HepG2 (cell line): Measurements from ENCODE around the gene AP4E1. TPM values are rescaled to one million over a fixed set of nuclear protein-coding genes. Genes with fewer than 3 reads are reported as not detected.
A peak's percentile ranks its signal among the peaks of the same experiment; 100 is the strongest.

Experiments used
- AGO2 ChIP-seq: fragments of 200-400 bp; formaldehyde crosslinking; optimal IDR thresholded peaks from 2 replicates; pipeline ENCODE3; 2017; ENCODE audit warnings: mild to moderate bottlenecking, low read depth, low read length, moderate library complexity
- KLF13 ChIP-seq: sonication (generic); formaldehyde crosslinking; IDR thresholded peaks from 2 replicates; pipeline ENCODE4 v1.4.0; 2020; ENCODE audit warnings: mild to moderate bottlenecking, missing genetic modification reagents
- MLX ChIP-seq: IDR thresholded peaks from 2 replicates; pipeline ENCODE4 v1.6.1; 2016
- NFKB2 ChIP-seq: sonication (generic); formaldehyde crosslinking; IDR thresholded peaks from 2 replicates; pipeline ENCODE4 v1.4.0; 2020; ENCODE audit warnings: missing genetic modification reagents, borderline replicate concordance
- NR1H2 ChIP-seq: sonication (generic); formaldehyde crosslinking; IDR thresholded peaks from 2 replicates; pipeline ENCODE4 v1.8.1; 2022; ENCODE audit warnings: low read depth, missing genetic modification reagents, borderline replicate concordance
- PCBP1 ChIP-seq: fragments of 200-400 bp; formaldehyde crosslinking; IDR thresholded peaks from 2 replicates; pipeline ENCODE4 v1.6.1; 2017; ENCODE audit warnings: mild to moderate bottlenecking, low read depth, low read length, borderline replicate concordance
- RXRB ChIP-seq: IDR thresholded peaks from 2 replicates; pipeline ENCODE4 v1.6.1; 2016; ENCODE audit warnings: borderline replicate concordance, missing genetic modification reagents, missing compliant biosample characterization
- SIN3A ChIP-seq: IDR thresholded peaks from 2 replicates; pipeline ENCODE4 v1.6.1; 2011; ENCODE audit warnings: low read depth, mild to moderate bottlenecking, control low read depth, low read length, borderline replicate concordance
- SNAI1 ChIP-seq: sonication (generic); formaldehyde crosslinking; IDR thresholded peaks from 2 replicates; pipeline ENCODE4 v1.5.0; 2020; ENCODE audit warnings: mild to moderate bottlenecking, missing genetic modification reagents, borderline replicate concordance
- YY1 ChIP-seq: IDR thresholded peaks from 2 replicates; pipeline ENCODE4 v1.6.1; 2011; ENCODE audit warnings: low read length, low read depth, moderate library complexity, mild to moderate bottlenecking; ENCODE audit not compliant: insufficient read depth, insufficient replicate concordance
- ZBTB21 ChIP-seq: sonication (generic); formaldehyde crosslinking; IDR thresholded peaks from 2 replicates; pipeline ENCODE4 v1.4.0; 2020; ENCODE audit warnings: missing genetic modification reagents
- ZNF124 ChIP-seq: sonication (generic); formaldehyde crosslinking; IDR thresholded peaks from 2 replicates; pipeline ENCODE4 v1.4.0; 2020; ENCODE audit warnings: missing genetic modification reagents
- ZNF605 ChIP-seq: sonication (generic); formaldehyde crosslinking; IDR thresholded peaks from 2 replicates; pipeline ENCODE4 v1.8.0; 2022; ENCODE audit warnings: mild to moderate bottlenecking, missing genetic modification reagents
- ZSCAN30 ChIP-seq: sonication (generic); formaldehyde crosslinking; IDR thresholded peaks from 2 replicates; pipeline ENCODE4 v1.5.0; 2020; ENCODE audit warnings: mild to moderate bottlenecking, missing genetic modification reagents
- polyA plus RNA-seq, 8 experiments: library from polyadenylated mRNA; depleted of rRNA in 3 of 8; stranded (reverse) in 7 of 8; unstranded in 1 of 8; fragments of >200 nt; fragmentation: Illumina TruSeq in 4 of 8; extraction: Trizol in 4 of 8; gene quantifications; 2 replicates each; pipeline versions ENCODE4 v1.2.1 to v1.2.3, GENCODE V29; 2011 to 2016; ENCODE audit warnings: low read depth in 4 of 8, missing spikeins in 1 of 8, mixed read lengths in 1 of 8; ENCODE audit not compliant: insufficient read depth in 1 of 8
- total RNA-seq, 5 experiments: library from RNA; depleted of rRNA; stranded (reverse); fragments of >200 nt; fragmentation: Illumina TruSeq; extraction: Trizol; gene quantifications; 2 replicates each; pipeline ENCODE4 v1.2.3, GENCODE V29; 2016; ENCODE audit warnings: low read depth in 1 of 5
- TF ChIP-seq, protein P1 (sequence below): sonication (generic); formaldehyde crosslinking; IDR thresholded peaks from 2 replicates; pipeline ENCODE4 v1.5.1; 2020; ENCODE audit warnings: mild to moderate bottlenecking, missing genetic modification reagents, moderate library complexity
- TF ChIP-seq, protein P2 (sequence below): sonication (generic); formaldehyde crosslinking; IDR thresholded peaks from 2 replicates; pipeline ENCODE4 v1.8.0; 2022; ENCODE audit warnings: missing genetic modification reagents, mild to moderate bottlenecking, inconsistent platforms, borderline replicate concordance
- TF ChIP-seq, protein P3 (sequence below): sonication (generic); formaldehyde crosslinking; IDR thresholded peaks from 2 replicates; pipeline ENCODE4 v1.4.0; 2020; ENCODE audit warnings: missing genetic modification reagents

AP4E1 gene
- total and polyA plus RNA-seq, 2 of the 13 experiments (the other 11 are each of a cell fraction or from before 2014, with no cell fraction given) = 2.2 to 7.8 TPM

- TF ChIP-seq PCBP1 = no peak
- TF ChIP-seq, protein P1, sequence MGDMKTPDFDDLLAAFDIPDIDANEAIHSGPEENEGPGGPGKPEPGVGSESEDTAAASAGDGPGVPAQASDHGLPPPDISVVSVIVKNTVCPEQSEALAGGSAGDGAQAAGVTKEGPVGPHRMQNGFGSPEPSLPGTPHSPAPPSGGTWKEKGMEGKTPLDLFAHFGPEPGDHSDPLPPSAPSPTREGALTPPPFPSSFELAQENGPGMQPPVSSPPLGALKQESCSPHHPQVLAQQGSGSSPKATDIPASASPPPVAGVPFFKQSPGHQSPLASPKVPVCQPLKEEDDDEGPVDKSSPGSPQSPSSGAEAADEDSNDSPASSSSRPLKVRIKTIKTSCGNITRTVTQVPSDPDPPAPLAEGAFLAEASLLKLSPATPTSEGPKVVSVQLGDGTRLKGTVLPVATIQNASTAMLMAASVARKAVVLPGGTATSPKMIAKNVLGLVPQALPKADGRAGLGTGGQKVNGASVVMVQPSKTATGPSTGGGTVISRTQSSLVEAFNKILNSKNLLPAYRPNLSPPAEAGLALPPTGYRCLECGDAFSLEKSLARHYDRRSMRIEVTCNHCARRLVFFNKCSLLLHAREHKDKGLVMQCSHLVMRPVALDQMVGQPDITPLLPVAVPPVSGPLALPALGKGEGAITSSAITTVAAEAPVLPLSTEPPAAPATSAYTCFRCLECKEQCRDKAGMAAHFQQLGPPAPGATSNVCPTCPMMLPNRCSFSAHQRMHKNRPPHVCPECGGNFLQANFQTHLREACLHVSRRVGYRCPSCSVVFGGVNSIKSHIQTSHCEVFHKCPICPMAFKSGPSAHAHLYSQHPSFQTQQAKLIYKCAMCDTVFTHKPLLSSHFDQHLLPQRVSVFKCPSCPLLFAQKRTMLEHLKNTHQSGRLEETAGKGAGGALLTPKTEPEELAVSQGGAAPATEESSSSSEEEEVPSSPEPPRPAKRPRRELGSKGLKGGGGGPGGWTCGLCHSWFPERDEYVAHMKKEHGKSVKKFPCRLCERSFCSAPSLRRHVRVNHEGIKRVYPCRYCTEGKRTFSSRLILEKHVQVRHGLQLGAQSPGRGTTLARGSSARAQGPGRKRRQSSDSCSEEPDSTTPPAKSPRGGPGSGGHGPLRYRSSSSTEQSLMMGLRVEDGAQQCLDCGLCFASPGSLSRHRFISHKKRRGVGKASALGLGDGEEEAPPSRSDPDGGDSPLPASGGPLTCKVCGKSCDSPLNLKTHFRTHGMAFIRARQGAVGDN (CRISPR knock-in tag) = no peak
- no peak for TF ChIP-seq AGO2
- TF ChIP-seq ZBTB21 (CRISPR knock-in tag) = no peak
- TF ChIP-seq SIN3A = no peak
- TF ChIP-seq NR1H2 (CRISPR knock-in tag) = no peak
- no peak for TF ChIP-seq KLF13 (CRISPR knock-in tag)
- no peak for TF ChIP-seq ZNF605 (CRISPR knock-in tag)
- TF ChIP-seq ZSCAN30 (CRISPR knock-in tag) = no peak
- TF ChIP-seq YY1 = no peak
- no peak for TF ChIP-seq MLX (CRISPR knock-in tag)
- TF ChIP-seq RXRB (CRISPR knock-in tag) = peak; percentile 34; the same call in 1 of the 2 replicates
- TF ChIP-seq SNAI1 (CRISPR knock-in tag) = no peak
- TF ChIP-seq ZNF124 (CRISPR knock-in tag) = no peak
- TF ChIP-seq NFKB2 (CRISPR knock-in tag) = no peak
- TF ChIP-seq, protein P2, sequence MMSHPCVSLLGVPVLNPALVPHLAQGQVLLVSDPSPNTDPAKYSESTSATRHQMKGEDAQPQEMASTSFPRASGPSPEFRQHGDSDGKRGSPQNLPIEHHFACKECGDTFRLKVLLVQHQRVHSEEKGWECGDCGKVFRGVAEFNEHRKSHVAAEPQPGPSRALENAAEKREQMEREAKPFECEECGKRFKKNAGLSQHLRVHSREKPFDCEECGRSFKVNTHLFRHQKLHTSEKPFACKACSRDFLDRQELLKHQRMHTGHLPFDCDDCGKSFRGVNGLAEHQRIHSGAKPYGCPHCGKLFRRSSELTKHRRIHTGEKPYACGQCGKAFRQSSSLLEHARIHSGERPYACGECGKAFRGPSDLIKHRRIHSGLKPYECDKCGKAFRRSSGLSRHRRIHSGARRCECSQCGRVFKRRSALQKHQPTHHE (CRISPR knock-in tag) = no peak
- TF ChIP-seq, protein P3, sequence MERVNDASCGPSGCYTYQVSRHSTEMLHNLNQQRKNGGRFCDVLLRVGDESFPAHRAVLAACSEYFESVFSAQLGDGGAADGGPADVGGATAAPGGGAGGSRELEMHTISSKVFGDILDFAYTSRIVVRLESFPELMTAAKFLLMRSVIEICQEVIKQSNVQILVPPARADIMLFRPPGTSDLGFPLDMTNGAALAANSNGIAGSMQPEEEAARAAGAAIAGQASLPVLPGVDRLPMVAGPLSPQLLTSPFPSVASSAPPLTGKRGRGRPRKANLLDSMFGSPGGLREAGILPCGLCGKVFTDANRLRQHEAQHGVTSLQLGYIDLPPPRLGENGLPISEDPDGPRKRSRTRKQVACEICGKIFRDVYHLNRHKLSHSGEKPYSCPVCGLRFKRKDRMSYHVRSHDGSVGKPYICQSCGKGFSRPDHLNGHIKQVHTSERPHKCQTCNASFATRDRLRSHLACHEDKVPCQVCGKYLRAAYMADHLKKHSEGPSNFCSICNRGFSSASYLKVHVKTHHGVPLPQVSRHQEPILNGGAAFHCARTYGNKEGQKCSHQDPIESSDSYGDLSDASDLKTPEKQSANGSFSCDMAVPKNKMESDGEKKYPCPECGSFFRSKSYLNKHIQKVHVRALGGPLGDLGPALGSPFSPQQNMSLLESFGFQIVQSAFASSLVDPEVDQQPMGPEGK (CRISPR knock-in tag) = peak; percentile 78
Measured at GRCh38 chr15:51046799-51047449, 138.4 kb downstream of the AP4E1 start (continued).
